HL-60/S4 treated with retinoic acid at 250 ng/mL for 4 days and 3 days (cell line): Measurements from ENCODE around the gene SEPTIN7.
"Not testable (repeated sequence)": the region's sequence is repeated elsewhere in the genome, so short reads cannot be mapped to it uniquely, and the experiment has no call there.

ENCODE experiments used
- in situ Hi-C: fragments of 300-500 bp; cut with MboI; formaldehyde crosslinking; loops from 2 replicates; pipeline ENCODE4 v1.7.0; 2022; ENCODE audit warnings: low sequenced_read_pairs

The SEPTIN7 gene

DNA sequence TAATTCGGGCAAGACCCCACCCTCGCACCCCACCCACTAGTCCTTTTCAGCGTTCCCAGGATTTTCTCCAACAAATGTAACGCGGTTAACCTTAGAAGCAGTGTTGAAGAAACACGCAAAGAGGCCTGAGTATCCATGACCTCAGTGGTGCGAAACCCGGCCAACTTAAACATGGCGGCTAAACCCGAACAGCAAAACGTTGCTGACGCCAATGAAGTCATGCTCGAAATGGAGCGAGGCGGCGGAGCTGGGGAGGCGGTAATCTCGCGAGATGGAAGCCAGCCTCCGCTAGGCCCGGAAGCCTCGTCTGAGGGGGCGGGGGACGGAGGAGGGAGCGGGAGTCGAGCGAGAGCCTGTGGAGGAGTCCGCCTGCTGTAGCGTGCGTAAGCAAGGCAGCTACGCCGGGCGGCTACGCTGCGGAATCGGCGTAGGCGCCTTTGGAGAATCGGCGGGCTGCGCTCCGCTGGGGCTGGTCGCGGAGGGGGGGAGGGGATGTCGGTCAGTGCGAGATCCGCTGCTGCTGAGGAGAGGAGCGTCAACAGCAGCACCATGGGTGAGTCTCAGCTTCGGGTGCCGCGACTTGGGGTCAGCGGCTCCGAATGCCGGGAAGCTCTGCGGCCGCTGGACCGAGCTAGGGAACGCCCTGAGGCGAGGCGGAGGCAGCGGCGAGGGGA lies at the start of gene SEPTIN7:
Gene SEPTIN7 (plus strand): TSS at position 340 of the 674 bp plus-strand sequence. CDS start 153 bp downstream, at position 493.
- in situ Hi-C loops = no loop called here

DNA sequence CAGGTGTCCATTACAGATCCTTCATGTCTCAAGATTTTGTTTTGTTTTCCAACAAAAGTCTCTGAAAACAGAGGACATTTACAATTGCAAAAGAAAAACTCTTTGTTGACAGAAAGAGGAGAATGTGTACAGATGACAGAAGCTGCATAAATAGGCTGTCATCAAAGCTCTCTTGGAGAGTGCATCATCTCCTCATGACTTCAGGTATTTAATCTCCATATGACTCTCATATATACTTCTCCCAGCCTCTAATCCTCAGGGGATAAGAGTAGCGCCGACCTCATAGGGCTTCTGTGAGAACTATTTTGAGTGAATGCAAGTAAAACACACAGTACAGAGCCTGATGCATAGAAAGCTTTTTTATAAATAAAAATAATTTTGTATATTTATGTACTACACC lies 48.1 kb upstream of the SEPTIN7 start:
- in situ Hi-C loops = no loop called here

DNA sequence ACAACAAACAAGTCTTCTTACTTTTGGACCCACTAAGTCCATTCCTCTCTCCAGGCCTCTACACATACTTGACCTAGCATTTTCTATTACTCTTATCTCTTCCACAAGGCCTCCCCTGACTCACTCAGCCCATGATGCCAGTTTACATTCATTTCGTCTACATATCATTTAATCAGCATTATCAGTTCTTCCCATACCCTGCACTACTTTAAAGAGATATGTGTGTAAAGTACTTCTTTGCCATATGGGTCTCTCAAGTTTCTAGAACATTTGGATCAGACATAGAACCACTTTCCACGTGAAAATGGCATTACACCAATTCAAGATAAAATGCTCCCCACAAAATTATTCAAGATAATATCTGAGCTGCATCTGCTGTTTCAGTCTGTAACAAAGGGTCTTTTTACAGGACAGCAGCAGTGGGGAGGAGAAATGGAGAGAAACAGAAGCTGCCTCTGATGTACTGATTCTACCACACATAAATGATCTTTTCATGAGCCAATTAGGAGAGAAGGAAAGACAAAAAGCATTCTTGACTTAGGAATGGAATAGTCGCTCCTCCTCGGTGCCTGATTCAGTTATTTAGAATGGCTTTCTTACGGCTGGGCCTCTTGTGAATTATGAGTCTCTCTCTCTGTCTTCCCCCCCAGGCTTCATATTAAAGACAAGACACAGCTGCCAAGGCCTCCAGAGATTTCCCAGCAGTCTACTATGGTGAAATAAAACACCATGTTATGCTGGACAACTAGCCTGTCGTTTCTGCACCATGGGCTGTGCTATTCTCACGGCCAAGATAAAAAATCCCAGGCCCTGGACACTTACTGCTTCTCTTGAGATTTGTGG lies 46.9 kb upstream of the SEPTIN7 start:
- in situ Hi-C loops = no loop called here

DNA sequence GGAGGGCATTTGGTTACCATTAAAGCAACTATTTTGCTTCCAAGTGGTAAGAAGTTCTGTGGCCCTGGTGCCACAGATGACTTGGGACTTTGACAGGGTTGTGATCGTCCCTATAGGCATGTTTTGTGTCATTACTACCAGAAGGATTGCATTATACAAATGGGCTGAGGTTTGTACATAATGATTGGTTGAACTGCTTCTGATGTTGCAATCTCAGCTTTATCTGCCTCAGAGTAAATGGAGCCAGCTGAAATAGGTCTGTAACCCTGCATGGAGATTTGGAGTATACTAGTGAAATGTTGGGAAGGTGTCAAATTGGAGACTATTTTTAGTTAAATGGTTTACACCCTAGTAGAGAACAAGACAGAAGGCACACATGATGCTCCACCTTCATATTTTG lies 46.1 kb upstream of the SEPTIN7 start:
- in situ Hi-C loops = no loop called here

DNA sequence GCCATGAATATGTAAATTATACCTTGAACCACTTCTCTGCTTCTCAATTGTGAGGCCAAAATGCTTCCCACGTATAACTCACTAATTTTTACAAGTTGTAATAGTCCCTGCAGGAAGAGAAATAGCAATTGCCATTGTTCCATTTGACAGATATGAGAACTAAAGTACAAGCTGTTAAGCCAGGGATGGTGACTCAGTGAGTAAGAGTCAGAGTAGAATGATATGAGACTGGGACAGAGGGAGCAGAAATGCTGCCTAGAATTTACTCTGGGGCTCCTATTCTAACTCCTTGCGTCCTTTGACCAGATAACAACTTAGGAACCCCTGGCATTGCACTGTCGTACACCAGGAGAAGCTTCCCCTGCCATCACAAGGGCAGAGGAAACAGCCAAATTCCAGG lies 45.1 kb upstream of the SEPTIN7 start:
- in situ Hi-C loops = no loop called here

DNA sequence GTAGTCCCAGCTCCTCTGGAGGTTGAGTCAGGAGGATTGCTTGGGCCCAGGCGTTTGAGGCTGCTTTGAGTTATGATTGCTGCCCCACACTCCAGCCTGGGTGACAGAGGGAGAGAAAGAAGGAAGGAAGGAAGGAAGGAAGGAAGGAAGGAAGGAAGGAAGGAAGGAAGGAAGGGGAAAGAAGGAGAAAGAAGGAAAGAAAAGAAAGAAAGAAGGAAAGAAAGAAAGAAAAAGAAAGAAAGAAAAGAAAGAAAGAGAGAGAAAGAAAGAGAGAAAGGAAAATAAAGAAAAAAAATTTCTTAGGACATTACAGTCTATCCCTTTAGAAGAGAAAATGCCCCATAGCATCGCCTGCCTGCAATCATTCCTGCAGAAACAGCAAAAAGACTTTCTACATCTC lies 44.4 kb upstream of the SEPTIN7 start:
- in situ Hi-C loops = not testable (repeated sequence)

DNA sequence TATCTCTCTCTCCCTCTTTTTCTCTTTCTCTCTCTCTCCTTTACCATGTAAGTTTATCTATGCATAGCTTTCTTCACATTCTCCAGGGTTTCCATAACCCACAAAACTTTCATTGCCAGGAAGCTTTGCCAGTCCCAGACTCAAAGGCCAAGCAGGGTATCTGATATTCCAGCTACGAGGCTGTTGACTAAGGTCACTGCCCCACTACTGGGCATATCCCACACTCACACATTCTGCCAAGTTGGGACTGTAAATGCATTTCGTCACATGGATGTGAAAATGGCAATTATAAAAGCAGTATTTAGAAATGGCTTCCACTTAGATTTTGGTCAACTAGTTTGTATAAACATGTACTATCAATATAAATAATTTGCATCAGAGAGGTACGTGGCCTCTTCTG lies 43.3 kb upstream of the SEPTIN7 start:
- in situ Hi-C loops = no loop called here

DNA sequence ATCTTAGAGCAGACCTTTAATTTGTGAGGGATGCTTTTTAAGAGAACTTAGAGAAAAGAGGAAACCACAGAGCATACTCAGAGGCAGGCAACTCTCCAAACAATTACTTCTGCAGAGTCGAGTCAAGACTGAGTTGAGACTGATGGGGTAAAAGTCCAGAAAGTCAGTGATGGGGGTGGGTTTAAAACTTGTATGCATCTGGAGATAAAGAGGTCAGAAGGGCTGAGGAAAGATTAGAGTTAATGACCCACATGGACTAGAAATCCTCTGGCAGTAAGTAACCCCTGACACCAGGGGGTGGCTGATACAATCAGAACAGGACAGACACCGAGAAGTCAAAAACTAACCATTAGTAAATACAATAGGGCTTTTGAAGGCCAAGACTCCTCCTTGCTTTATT lies 42.4 kb upstream of the SEPTIN7 start:
- in situ Hi-C loops = no loop called here

DNA sequence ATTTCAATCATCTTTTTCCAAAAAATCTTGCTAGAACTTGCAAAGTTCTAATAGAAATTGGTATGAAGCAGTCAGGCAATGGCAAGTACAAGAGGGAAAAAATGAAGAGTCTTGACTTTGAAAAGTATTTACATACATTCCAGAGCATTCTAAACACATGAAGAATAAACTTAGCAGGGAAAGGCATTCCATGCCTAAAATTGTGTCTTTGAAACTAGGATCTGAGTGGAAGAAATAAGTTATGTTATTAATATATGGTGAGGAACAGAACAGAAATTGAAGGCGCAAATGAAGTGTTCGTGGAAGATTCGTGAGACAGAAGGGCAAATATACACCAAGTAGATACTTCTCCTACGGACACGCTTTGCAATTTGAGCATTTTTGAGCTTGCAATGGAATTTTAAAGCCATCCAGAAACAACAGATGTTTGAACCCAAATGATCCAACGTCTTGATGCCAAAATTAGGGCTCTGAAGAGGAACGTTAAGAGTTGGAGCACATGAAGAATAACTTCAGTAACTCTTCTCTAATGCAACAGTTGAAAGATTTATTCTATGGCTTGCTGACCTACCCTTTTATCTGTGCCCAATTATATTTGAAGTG lies 40.6 kb upstream of the SEPTIN7 start:
- in situ Hi-C loops = no loop called here

DNA sequence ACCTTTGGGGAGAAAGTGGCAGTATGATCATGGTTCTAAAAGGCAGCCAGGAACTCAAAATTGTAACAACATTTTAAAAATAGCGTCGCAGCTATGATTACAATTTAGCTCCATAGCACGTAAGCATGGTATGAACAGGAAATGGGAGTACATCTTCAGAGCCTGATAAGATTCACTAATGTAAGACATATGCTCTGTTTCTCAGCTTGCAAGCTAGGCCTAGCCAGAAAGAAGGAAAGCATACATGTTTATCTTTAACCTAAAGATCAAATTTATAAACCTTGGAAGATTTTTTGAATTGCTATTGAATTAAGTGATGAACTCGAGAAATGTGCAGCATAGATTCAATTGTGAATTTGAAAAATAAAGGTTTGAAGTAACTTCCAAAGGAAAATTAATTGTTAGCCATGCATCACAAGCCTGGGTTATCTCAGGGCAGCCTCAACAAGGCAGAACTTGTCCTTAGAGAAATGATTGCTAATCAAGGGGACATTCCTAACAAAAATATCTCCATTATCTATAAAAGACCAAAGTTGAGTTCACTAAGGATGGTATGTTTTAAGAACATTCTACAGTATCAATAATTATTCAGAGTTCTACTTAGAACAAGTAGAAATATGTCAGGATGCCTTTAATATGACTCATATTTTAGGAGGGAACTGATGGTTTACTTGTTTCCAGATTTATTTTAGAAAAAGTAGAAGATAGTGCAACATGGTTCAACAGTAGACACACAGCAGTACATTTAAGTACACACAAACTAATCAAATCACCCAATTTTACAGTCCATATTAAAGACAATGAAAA lies 38.8 kb upstream of the SEPTIN7 start:
- in situ Hi-C loops = no loop called here

DNA sequence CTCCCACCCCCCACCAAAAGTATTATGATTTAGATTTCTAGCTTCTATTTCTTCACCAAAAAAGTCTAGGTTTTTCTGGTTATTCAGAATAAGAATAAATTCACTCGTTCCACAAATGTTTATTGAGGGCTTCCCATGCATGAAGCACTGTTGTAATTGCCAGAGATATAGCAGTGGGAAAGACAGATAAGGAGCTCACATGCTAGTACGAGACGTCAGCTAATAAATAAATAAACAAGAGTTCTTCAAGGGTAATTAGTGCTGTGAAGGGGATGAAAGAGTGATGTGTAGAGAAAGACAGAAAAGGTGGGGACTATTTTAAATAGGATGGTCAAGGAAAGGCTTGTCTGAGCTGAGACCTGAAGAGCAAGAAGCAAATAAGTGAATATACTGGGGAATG lies 38.1 kb upstream of the SEPTIN7 start:
- in situ Hi-C loops = no loop called here

DNA sequence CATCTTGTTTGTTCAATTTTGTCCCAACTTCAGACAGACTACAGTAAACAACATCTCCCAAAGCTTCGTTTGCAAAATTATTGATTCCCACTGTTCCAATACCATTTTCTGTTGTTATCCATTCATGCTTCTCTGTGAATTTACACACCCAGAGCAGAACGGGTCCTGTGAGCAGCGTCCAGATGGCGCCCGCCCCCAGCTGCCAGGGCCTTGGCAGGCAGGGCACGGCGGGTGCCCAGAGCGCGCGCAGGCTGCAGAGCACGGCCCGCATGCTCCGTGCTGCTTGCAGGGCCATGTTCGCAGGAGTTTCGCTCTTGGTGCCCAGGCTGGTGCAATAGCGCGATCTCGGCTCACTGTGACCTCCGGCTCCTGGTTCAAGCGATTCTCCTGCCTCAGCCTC lies 32.5 kb upstream of the SEPTIN7 start:
- in situ Hi-C loops = no loop called here

DNA sequence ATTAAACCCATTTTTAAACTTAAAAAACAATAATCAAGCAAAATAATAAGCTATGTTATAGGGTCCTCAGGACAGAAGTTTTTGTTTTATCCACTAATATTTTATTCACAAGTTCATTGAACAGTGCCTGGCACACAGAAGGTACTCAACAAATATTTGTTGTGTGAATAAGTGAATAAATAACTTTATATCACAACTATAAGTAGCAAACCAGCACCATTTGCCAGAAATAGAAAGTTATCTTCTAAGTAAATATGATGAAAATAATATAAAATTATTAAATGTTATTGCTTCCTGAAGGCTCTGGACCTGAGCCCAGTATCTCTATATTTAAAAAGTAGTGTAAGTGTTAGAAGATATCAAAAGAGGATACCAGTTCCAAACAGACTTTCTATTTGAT lies 29.1 kb upstream of the SEPTIN7 start:
- in situ Hi-C loops = no loop called here

DNA sequence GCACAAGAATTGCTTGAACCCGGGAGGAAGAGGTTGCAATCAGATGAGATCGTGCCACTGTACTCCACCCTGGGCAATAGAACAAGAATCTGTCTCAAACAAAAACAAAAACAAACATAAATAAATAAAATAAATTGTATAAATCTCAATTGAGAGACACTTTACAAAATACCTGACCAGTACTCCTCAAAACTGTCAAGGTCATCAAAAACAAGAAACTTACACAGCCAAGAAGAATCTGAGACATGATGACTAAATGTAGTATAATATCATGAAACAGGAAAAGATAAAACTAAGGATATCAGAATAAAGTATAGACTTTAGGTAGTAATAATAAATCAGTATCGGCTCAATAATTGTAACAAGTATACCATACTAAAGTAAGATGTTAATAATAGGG lies 26.9 kb upstream of the SEPTIN7 start:
- in situ Hi-C loops = no loop called here

DNA sequence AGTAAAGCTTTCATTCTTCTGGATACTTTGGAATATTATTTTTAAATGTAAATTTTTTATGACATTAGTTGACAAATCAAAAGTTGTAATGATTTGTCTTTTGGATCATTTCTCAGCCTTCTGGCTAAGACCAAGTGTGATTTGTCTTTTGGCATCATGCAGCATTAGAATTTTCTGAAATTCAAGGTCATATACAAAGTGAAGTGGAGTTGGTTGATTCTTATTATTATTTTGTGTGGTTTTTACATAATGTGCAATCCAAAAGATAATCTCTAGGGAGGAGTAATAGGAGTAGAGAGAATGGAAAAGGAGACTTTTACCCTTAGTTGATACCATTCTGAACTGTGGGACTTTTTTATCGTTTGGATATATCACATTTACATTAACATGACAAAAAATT lies 24.2 kb upstream of the SEPTIN7 start:
- in situ Hi-C loops = no loop called here

DNA sequence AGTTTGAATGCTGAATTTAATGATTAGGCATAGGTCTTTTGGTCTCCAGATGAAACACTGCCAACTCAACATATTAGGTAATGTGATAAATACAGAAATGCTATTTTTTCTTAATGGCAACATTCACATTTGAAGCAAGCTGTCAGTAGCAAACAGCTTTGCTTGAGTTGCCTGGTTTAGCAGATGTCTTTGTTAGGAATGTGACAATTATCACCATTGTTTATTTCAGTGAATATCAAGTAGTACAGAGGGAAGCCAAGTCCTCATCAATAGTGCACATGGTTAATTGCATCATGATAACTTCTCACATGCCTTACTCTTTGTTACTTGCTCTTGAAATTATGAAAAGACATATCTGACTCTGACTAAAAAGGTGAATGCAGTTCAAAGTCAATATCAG lies 23.7 kb upstream of the SEPTIN7 start:
- in situ Hi-C loops = no loop called here

DNA sequence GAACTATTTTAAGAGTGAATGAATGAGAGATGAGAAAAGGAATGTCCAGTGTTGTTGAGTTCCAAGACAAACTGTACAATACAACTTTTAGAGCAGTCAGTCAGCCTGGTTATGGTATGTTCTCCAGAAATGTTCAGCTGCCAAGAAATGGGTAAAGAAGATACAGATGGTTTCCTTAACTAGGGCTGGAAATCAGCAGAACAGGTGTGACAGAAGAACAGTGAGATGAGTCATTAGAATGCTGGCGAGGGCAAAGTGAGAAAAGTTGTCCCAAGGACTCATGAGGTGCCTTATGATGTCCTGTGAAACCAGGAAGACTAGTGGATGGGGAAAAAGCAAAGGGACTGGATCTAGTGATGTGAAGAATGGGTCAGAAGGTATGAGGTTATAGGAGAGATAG lies 20.8 kb upstream of the SEPTIN7 start:
- in situ Hi-C loops = no loop called here

DNA sequence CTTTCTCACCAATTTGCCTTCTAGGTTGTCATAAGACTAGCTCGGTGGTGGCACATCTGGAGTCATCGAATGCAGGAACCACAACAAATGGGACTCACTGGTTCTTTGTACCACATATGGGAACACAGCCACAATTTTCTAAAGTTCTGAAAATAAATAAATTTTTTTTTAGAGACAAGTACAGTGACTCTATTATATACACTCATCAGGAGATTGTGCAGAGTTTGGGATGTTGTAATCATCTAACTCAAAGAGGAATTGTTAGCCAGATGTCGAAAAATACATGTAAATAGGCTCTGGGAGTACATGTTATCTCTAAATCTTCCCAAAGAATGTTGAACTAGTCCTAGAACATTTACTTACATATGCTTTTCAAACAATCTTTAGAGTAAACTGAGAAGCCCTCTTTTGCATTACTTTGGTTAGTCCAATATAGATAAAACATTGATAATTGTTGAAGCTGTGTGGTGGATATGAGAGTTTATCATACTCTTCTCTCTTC lies 19.6 kb upstream of the SEPTIN7 start:
- in situ Hi-C loops = no loop called here

DNA sequence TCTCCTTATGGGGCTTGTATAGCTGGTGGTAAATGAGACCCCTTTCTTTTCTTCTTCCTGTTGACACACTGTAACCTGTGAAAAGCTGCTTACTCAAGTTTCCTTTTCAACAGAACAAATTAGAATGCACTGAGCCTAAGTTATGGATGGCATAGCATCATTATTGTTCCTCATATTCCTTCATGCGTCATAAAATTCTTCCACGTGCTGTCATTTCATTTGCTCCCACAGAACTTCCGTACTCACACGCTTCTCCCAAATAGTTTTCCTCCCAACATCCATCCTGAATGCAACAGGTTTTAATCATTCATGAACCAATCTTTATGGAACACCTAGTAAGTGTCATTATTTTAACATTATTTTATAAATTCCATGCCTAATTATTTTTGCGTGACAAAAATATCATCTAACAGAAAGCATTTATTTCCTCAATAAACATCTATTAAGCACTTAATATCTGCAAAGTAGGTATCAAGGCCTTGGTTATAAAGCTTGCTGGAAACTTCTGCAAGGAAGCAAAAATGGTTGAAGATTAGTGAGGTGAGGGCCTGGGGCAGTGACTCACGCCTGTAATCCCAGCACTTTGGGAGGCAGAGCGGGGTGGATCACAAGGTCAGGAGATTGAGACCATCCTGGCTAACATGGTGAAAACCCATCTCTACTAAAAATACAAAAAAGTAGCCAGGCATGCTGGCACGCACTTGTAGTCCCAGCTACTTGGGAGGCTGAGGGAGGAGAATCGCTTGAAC lies 18.9 kb upstream of the SEPTIN7 start:
- in situ Hi-C loops = no loop called here

DNA sequence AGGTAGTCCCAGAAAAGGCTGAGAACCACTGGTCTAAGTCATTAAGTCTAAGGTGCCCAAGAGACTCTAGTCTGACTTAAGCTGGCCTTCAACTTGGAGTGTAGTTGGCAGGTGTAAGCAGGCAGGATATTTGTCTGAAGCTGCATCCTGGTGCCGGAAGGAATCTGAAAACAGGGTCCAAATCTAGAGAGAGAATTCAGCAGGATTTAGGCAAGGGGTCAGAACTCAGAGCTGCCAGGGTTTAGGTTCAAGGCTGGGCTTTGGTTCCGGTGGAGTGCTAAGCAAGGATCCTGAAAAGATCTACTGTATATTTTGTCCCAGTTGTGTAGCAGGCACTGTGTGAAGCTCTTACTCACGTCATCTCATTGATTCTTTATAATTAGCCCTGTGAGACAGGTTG lies 16.5 kb upstream of the SEPTIN7 start:
- in situ Hi-C loops = no loop called here
